ENCODE results near the gene MYL5. TPM values are rescaled to one million over a fixed set of nuclear protein-coding genes. Genes with fewer than 3 reads are reported as not detected.

The MYL5 gene
- total and polyA plus RNA-seq, 2 of the 13 experiments (the other 11 are each of a cell fraction or from before 2014, with no cell fraction given), result 6.5 to 16.0 TPM

- no peak overlapping the region for H3K9ac ChIP-seq (ENCODE audit: insufficient read depth, low read depth, low read length)
- ChIA-PET CTCF (ENCODE audit: low intra/inter-chr PET ratio, low total read pairs) (no interaction called here), POLR2A (interaction anchor here (1.6 kb wide), 1 partner anchor 14 kb away, joined by 3 read pairs; no protein-coding TSS in a partner anchor)
Measured at GRCh38 chr4:710116-710515, 35.8 kb downstream of the MYL5 start.

More at GRCh38 chr4:710116-710515, 35.8 kb downstream of the MYL5 start:
- H3K4me3 ChIP-seq (replicated peaks in 1 of 3; ENCODE audit: insufficient read depth in 1 of 3, low read depth in 2 of 3, low read length in 3 of 3), result no peak overlapping the region
- in situ Hi-C loops (cut with HindIII; ENCODE audit: extremely low pct_ligation_motif_present, low pct_unique_long_range_greater_than_20kb), result no loop called here
- H3K79me2 ChIP-seq (ENCODE audit: insufficient read depth, low read length), result peaks cover 74% of the 10 kb centered on the region
- H3K27ac ChIP-seq (ENCODE audit: extremely low read length, insufficient read depth, low read length), result peak overlapping the region; percentile 33
- no TSS peak for BruUV-seq (replicated peaks)
- intact Hi-C loops (cut with micrococcal nuclease; ENCODE audit: unreplicated experiment), result no loop called here
- H3K4me2 ChIP-seq (ENCODE audit: low read depth, low read length), result 0 out of 2 replicates have a peak overlapping the region, but pooled peaks have one; percentile 31
- TF ChIP-seq ZNF891 (CRISPR knock-in tag; IDR thresholded peaks at IDR 0.05), result no peak
- TF ChIP-seq NAIF1 (CRISPR knock-in tag; IDR thresholded peaks at IDR 0.05; ENCODE audit: borderline replicate concordance), result no peak
- TF ChIP-seq ZNF263 (CRISPR knock-in tag; IDR thresholded peaks at IDR 0.05), result no peak
- no peak for TF ChIP-seq ZNF598 (CRISPR knock-in tag; IDR thresholded peaks at IDR 0.05; ENCODE audit: borderline replicate concordance)
- TF ChIP-seq KAT7 (CRISPR knock-in tag; IDR thresholded peaks at IDR 0.05; ENCODE audit: borderline replicate concordance), result no peak
- no peak for TF ChIP-seq TMF1 (CRISPR knock-in tag; IDR thresholded peaks at IDR 0.05; ENCODE audit: low read depth)
- TF ChIP-seq CCAR2 (optimal IDR thresholded peaks at IDR 0.05; ENCODE audit: low read depth, low read length), result no peak
- no peak for TF ChIP-seq ZNF629 (CRISPR knock-in tag; conservative IDR thresholded peaks at IDR 0.05)
- TF ChIP-seq ZFP36 (IDR thresholded peaks at IDR 0.05; ENCODE audit: borderline replicate concordance, low read depth, low read length, partially characterized antibody), result no peak
- no peak for TF ChIP-seq ZFAT (CRISPR knock-in tag; conservative IDR thresholded peaks at IDR 0.05)
- TF ChIP-seq STAT5B (CRISPR knock-in tag; IDR thresholded peaks at IDR 0.05), result no peak
- no peak for TF ChIP-seq KMT2B (CRISPR knock-in tag; IDR thresholded peaks at IDR 0.05)
- no peak for TF ChIP-seq HNRNPH1 (optimal IDR thresholded peaks at IDR 0.05; ENCODE audit: low read depth, low read length)
- TF ChIP-seq FOXA3 (CRISPR knock-in tag; IDR thresholded peaks at IDR 0.05), result no peak
- no peak for TF ChIP-seq ZBTB39 (CRISPR knock-in tag; IDR thresholded peaks at IDR 0.05)
- peaks cover 41% of the 10 kb centered on the region for H3K4me1 ChIP-seq (ENCODE audit: insufficient read depth, low read length)
- H3K36me3 ChIP-seq (replicated peaks in 1 of 2; ENCODE audit: control insufficient read depth in 1 of 2, insufficient read depth in 2 of 2, low read length in 2 of 2), result peaks cover 2 to 9% of the 10 kb centered on the region in 2 experiments; a peak in 3 of 5 replicates
- ATAC-seq (no peak), FAIRE-seq (no peak), DNase-seq (ENCODE audit: low spot score) (no peak)
- 81% methylated on average over 5 of the region's 9 CpGs for whole genome bisulfite sequencing (ENCODE audit: low lambda C conversion rate)
- H2AFZ ChIP-seq (ENCODE audit: low read length), result no peak overlapping the region
- H3K27me3 ChIP-seq (ENCODE audit: control insufficient read depth in 1 of 2, insufficient read depth in 2 of 2, low read length in 2 of 2), result no peaks in the 10 kb centered on the region; a peak in 1 of 5 replicates
- H3K9me3 ChIP-seq (ENCODE audit: low read length), result no peaks in the 10 kb centered on the region
- peaks cover 42% of the 10 kb centered on the region for H4K20me1 ChIP-seq (ENCODE audit: insufficient read depth, low read length)
